ENCODE results near the gene NDUFS3. TPM values are rescaled to one million over a fixed set of nuclear protein-coding genes. Genes with fewer than 3 reads are reported as not detected.

The NDUFS3 gene
- total and polyA plus RNA-seq, 2 experiments from 2014 or later = 74.4 to 80.8 TPM

DNA sequence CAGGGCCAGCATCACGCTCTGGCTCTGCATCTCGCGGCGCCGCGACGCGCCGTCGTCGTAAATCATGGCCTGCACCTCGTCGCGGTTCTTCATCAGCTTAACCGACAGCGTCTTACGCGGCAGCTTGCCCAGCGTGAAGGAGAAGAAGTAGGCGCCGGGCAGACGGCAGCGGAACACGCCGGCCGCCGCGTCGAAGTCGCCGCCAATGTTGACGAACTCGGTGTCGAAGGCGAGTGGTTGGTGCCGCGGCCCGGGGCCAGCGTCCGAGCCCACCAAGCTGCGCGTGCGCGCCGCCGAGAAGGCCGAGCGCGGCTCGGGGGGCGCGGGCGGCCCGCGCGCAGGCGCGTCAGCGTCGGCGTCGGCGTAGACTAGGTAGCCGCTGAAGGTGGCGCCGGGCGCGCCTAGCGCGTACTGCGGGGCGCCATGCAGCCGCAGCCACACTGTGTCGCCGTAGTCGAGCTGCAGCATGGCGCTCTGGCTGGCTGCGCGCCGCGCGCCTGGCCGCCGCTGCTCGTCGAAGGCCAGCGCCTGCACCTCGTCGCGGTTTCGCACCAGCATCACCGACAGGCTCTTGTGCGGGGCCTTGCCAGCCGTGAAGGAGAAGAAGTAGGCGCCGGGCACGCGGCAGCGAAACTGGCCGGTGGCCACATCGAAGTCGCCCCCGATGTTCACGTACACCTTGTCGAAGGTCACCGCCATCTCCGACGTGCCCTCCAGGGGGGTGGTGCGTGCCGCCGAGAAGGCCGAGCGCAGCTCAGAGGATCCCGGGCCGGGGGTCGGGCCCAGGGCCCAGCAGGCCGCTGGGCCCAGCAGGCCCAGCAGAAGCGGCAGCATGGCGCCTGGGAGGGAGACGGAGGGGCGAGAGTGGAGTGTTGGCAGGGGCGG is 11.3 kb downstream of the NDUFS3 start:
- no peaks in the 10 kb centered on the region for H4K20me1 ChIP-seq (ENCODE audit: insufficient read depth)
- TF ChIP-seq EZH2 (IDR thresholded peaks at IDR 0.05; ENCODE audit: insufficient read depth, poor library complexity, severe bottlenecking) (no peak), EZH2phosphoT487 (IDR thresholded peaks at IDR 0.05; ENCODE audit: insufficient read depth, low read depth) (no peak)
- H3K36me3 ChIP-seq (ENCODE audit: low read depth) = no peaks in the 10 kb centered on the region
- H2AFZ ChIP-seq = no peak overlapping the region
- H3K4me3 ChIP-seq = no peak overlapping the region
- in situ Hi-C loops (cut with MboI) = no loop called here
- peaks cover 31% of the 10 kb centered on the region for H3K27me3 ChIP-seq (replicated peaks; ENCODE audit: insufficient read depth)
- H3K9me3 ChIP-seq (ENCODE audit: low read depth) = no peaks in the 10 kb centered on the region
- no peak overlapping the region for H3K9ac ChIP-seq
- DNase-seq = no peak
- no peak overlapping the region for H3K4me2 ChIP-seq (ENCODE audit: unreplicated experiment)
- no peak overlapping the region for H3K27ac ChIP-seq
- 85 to 94% methylated on average over 83 to 122 of the region's 122 CpGs for WGBS, 2 experiments (ENCODE audit: low coverage in 1 of 2, low lambda C conversion rate in 2 of 2, missing lambda C conversion rate in 2 of 2)
- H3F3A ChIP-seq (ENCODE audit: insufficient read depth) = no peaks in the 10 kb centered on the region
- 0 out of 2 replicates have a peak, but pooled peaks cover 3% of the 10 kb centered on the region for H3K4me1 ChIP-seq (ENCODE audit: insufficient read depth)
- H3K9me2 ChIP-seq (ENCODE audit: insufficient read depth) = no peaks in the 10 kb centered on the region
- no peaks in the 10 kb centered on the region for H3K79me2 ChIP-seq (ENCODE audit: insufficient read depth)

DNA sequence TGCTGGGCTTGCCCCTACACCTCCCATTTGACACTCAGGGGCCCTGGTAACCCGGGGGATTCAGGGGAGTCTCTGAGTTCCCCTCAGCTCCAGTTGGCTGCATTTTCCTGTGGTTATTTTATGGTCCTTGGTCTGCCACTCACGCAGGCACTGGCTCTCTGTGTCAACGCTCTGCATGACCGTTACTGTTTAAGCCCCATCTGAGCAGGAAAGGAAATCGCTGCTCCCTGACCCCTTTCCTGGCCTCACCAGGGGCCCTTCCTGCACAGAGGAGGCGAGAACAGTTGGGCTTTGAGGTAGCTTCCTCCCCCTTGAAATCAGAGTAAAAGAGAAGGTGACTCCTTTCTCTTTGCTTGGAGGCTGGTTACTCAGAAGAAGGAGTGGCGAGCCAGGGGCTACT is 12.9 kb downstream of the NDUFS3 start:
- in situ Hi-C loops (cut with MboI) = no loop called here
- Histone ChIP-seq H3F3A (ENCODE audit: insufficient read depth) (no peaks in the 10 kb centered on the region), H3K27me3 (replicated peaks; ENCODE audit: insufficient read depth) (peaks cover 35% of the 10 kb centered on the region), H3K9me2 (ENCODE audit: insufficient read depth) (no peaks in the 10 kb centered on the region), H3K36me3 (ENCODE audit: low read depth) (no peaks in the 10 kb centered on the region), H2AFZ (no peak overlapping the region), H3K4me2 (ENCODE audit: unreplicated experiment) (no peak overlapping the region), H3K4me1 (ENCODE audit: insufficient read depth) (0 out of 2 replicates have a peak, but pooled peaks cover 3% of the 10 kb centered on the region), H3K79me2 (ENCODE audit: insufficient read depth) (no peaks in the 10 kb centered on the region), H3K9me3 (ENCODE audit: low read depth) (no peaks in the 10 kb centered on the region), H3K4me3 (no peak overlapping the region), H3K9ac (no peak overlapping the region), H3K27ac (no peak overlapping the region), H4K20me1 (ENCODE audit: insufficient read depth) (no peaks in the 10 kb centered on the region)
- TF ChIP-seq EZH2 (IDR thresholded peaks at IDR 0.05; ENCODE audit: insufficient read depth, poor library complexity, severe bottlenecking) (no peak), EZH2phosphoT487 (IDR thresholded peaks at IDR 0.05; ENCODE audit: insufficient read depth, low read depth) (no peak)
- no peak for DNase-seq
- WGBS, 2 experiments (ENCODE audit: low coverage in 1 of 2, low lambda C conversion rate in 2 of 2, missing lambda C conversion rate in 2 of 2) = 68 to 80% methylated on average over 7 of the region's 7 CpGs

DNA sequence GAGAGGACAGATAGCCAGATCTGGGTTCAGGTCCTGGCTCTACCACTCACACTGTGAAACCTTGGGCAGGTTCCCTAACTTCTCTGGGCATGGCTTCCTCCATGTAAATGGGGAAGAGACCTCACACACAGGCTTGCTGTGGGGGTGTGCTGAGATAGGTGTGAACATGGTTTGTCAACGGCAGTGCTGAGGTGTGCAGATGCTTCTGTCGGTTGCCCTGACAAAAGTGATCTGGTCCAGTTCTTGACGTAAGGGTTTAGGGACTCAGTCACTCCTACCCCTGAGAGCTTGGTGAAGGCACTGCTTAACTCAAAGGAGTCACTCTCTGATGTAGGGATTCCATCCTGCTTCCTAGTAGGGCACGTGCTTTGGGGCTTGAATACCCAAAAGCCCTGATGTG is 13.4 kb downstream of the NDUFS3 start:
- Histone ChIP-seq H3K27me3 (replicated peaks; ENCODE audit: insufficient read depth) (peaks cover 35% of the 10 kb centered on the region), H3K4me1 (ENCODE audit: insufficient read depth) (0 out of 2 replicates have a peak, but pooled peaks cover 3% of the 10 kb centered on the region), H3F3A (ENCODE audit: insufficient read depth) (no peaks in the 10 kb centered on the region), H3K79me2 (ENCODE audit: insufficient read depth) (no peaks in the 10 kb centered on the region), H3K36me3 (ENCODE audit: low read depth) (no peaks in the 10 kb centered on the region), H3K4me2 (ENCODE audit: unreplicated experiment) (no peak overlapping the region), H2AFZ (no peak overlapping the region), H3K9me2 (ENCODE audit: insufficient read depth) (no peaks in the 10 kb centered on the region), H3K9me3 (ENCODE audit: low read depth) (no peaks in the 10 kb centered on the region), H3K27ac (no peak overlapping the region), H3K4me3 (no peak overlapping the region), H4K20me1 (ENCODE audit: insufficient read depth) (no peaks in the 10 kb centered on the region), H3K9ac (no peak overlapping the region)
- 37 to 39% methylated on average over 4 of the region's 4 CpGs for WGBS, 2 experiments (ENCODE audit: low coverage in 1 of 2, low lambda C conversion rate in 2 of 2, missing lambda C conversion rate in 2 of 2)
- TF ChIP-seq EZH2phosphoT487 (IDR thresholded peaks at IDR 0.05; ENCODE audit: insufficient read depth, low read depth) (no peak), EZH2 (IDR thresholded peaks at IDR 0.05; ENCODE audit: insufficient read depth, poor library complexity, severe bottlenecking) (no peak)
- DNase-seq = no peak
- in situ Hi-C loops (cut with MboI) = no loop called here

DNA sequence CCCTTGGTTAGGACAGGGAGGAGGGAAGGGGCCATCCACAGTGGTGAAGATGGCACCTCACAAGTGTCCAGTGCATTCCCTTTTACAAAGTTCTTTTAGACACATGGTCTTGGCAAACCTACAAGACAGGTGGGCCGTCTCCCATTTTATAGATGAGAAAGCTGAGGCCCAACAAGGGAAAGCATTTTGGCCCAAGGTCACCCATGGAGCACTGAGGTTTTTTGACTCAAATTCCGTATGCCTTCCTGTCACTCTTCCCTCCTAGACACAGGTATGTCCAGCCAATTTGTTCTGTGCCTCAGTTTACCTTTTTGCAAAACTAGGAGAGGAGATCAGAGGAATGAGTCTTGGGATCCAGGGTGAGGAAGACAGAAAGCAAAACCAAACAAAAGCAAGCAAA is 14.1 kb downstream of the NDUFS3 start:
- no peak overlapping the region for H3K4me2 ChIP-seq (ENCODE audit: unreplicated experiment)
- H4K20me1 ChIP-seq (ENCODE audit: insufficient read depth) = no peaks in the 10 kb centered on the region
- no peaks in the 10 kb centered on the region for H3K79me2 ChIP-seq (ENCODE audit: insufficient read depth)
- H3K9ac ChIP-seq = no peak overlapping the region
- WGBS, 2 experiments (ENCODE audit: low coverage in 1 of 2, low lambda C conversion rate in 2 of 2, missing lambda C conversion rate in 2 of 2) = 50 to 58% methylated on average over 2 of the region's 2 CpGs
- in situ Hi-C loops (cut with MboI) = no loop called here
- TF ChIP-seq EZH2 (IDR thresholded peaks at IDR 0.05; ENCODE audit: insufficient read depth, poor library complexity, severe bottlenecking) (no peak), EZH2phosphoT487 (IDR thresholded peaks at IDR 0.05; ENCODE audit: insufficient read depth, low read depth) (no peak)
- H3K27me3 ChIP-seq (replicated peaks; ENCODE audit: insufficient read depth) = peaks cover 35% of the 10 kb centered on the region
- H3K9me3 ChIP-seq (ENCODE audit: low read depth) = no peaks in the 10 kb centered on the region
- no peak overlapping the region for H3K27ac ChIP-seq
- H3K36me3 ChIP-seq (ENCODE audit: low read depth) = no peaks in the 10 kb centered on the region
- H3F3A ChIP-seq (ENCODE audit: insufficient read depth) = no peaks in the 10 kb centered on the region
- no peak overlapping the region for H2AFZ ChIP-seq
- H3K4me1 ChIP-seq (ENCODE audit: insufficient read depth) = 0 out of 2 replicates have a peak, but pooled peaks cover 3% of the 10 kb centered on the region
- no peaks in the 10 kb centered on the region for H3K9me2 ChIP-seq (ENCODE audit: insufficient read depth)
- no peak for DNase-seq
- no peak overlapping the region for H3K4me3 ChIP-seq

Data from GM23248 (cell line).